HepG2 (cell line): ENCODE measurements around the gene RASD1.

Source experiments
- NONO ChIP-seq, 2 experiments: fragments of 450-650 bp in 1 of 2; sonication (generic) in 1 of 2; formaldehyde crosslinking in 1 of 2; IDR thresholded peaks in 1 of 2; conservative IDR thresholded peaks in 1 of 2; 2 replicates each; pipeline versions ENCODE4 v1.6.1 to v1.8.0; 2017 to 2022; ENCODE audit warnings: mild to moderate bottlenecking in 1 of 2, missing genetic modification reagents in 1 of 2, moderate library complexity in 1 of 2
- SIX1 ChIP-seq: sonication (generic); formaldehyde crosslinking; IDR thresholded peaks from 2 replicates; pipeline ENCODE4 v1.4.0; 2020; ENCODE audit warnings: missing genetic modification reagents, borderline replicate concordance

DNA sequence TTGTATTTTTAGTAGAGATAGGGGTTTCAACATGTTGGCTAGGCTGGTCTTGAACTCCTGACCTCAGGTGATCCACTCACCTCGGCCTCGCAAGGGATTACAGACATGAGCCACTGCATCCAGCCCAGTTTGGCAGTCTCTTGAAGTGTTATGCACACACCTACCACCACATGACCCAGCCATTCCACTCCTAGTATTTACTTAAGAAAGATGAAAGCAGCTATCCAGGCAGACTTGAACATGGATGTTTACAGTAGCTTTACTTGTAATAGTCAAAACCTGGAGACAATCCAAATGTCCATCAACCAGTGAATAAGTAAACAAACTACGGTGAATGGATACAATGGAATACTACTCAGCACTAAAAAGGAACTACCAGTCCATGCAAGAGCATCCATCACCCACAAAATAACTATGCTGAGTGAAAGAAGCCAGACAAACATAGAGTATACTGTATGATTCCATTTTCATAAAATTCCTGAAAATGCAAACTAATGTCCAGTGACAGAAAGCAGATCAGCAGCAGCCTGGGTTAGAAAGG, 37.8 kb upstream of the RASD1 start:
- TF ChIP-seq NONO (IDR thresholded peaks at IDR 0.05), result no peak
- peak; percentile 80; the same call in 1 of the 2 replicates for TF ChIP-seq NONO (CRISPR knock-in tag; conservative IDR thresholded peaks at IDR 0.05)
- TF ChIP-seq SIX1 (CRISPR knock-in tag), result peak; percentile 91; the same call in 1 of the 2 replicates
